Measurements from ENCODE around the gene EXPH5. TPM values are rescaled to one million over a fixed set of nuclear protein-coding genes. Genes with fewer than 3 reads are reported as not detected.
A peak's percentile ranks its signal among the peaks of the same experiment; 100 is the strongest.
"Not testable (repeated sequence)": the region's sequence is repeated elsewhere in the genome, so short reads cannot be mapped to it uniquely, and the experiment has no call there.

The EXPH5 gene
- total RNA-seq = 6.7 and 9.9 TPM in 2 replicates

- DNase-seq (ENCODE audit: low read depth) = peak; percentile 96
These were observed at the start of gene EXPH5 for GRCh38 chr11:108593214-108593922. Gene EXPH5, minus strand, starts transcription at chr11:108593768. Its CDS starts 232 bp downstream, at chr11:108593536.

GRCh38 chr11:108641752-108642151 lies 48.2 kb upstream of the EXPH5 start:
- DNase-seq (ENCODE audit: low read depth) = not testable (repeated sequence)

GRCh38 chr11:108639146-108639545 lies 45.6 kb upstream of the EXPH5 start:
- no peak for DNase-seq (ENCODE audit: low read depth)

- no peak for DNase-seq (ENCODE audit: low read depth)
These were observed 42.7 kb upstream of the EXPH5 start for GRCh38 chr11:108636222-108636621.

GRCh38 chr11:108635106-108635505 lies 41.5 kb upstream of the EXPH5 start:
- peak; percentile 56 for DNase-seq (ENCODE audit: low read depth)

- DNase-seq (ENCODE audit: low read depth) = no peak
These were observed 38.6 kb upstream of the EXPH5 start for GRCh38 chr11:108632041-108632704.

- no peak for DNase-seq (ENCODE audit: low read depth)
These were observed 35.7 kb upstream of the EXPH5 start for GRCh38 chr11:108629274-108629673.

GRCh38 chr11:108628812-108629211 lies 35.2 kb upstream of the EXPH5 start:
- DNase-seq (ENCODE audit: low read depth) = no peak

- no peak for DNase-seq (ENCODE audit: low read depth)
These were observed 34.8 kb upstream of the EXPH5 start for GRCh38 chr11:108628326-108628725.

- no peak for DNase-seq (ENCODE audit: low read depth)
These were observed 30.8 kb upstream of the EXPH5 start for GRCh38 chr11:108624196-108624925.

GRCh38 chr11:108622341-108622740 lies 28.8 kb upstream of the EXPH5 start:
- no peak for DNase-seq (ENCODE audit: low read depth)

GRCh38 chr11:108620958-108621772 lies 27.6 kb upstream of the EXPH5 start:
- no peak for DNase-seq (ENCODE audit: low read depth)

GRCh38 chr11:108618529-108618928 lies 25.0 kb upstream of the EXPH5 start:
- no peak for DNase-seq (ENCODE audit: low read depth)

- no peak for DNase-seq (ENCODE audit: low read depth)
These were observed 23.5 kb upstream of the EXPH5 start for GRCh38 chr11:108617055-108617454.

- peak; percentile 99 for DNase-seq (ENCODE audit: low read depth)
These were observed 23.0 kb upstream of the EXPH5 start for GRCh38 chr11:108616549-108616948.

GRCh38 chr11:108614086-108614485 lies 20.5 kb upstream of the EXPH5 start:
- no peak for DNase-seq (ENCODE audit: low read depth)

GRCh38 chr11:108609682-108610081 lies 16.1 kb upstream of the EXPH5 start:
- peak; percentile 75 for DNase-seq (ENCODE audit: low read depth)

GRCh38 chr11:108608548-108608947 lies 15.0 kb upstream of the EXPH5 start:
- no peak for DNase-seq (ENCODE audit: low read depth)

- peak; percentile 51 for DNase-seq (ENCODE audit: low read depth)
These were observed 13.1 kb upstream of the EXPH5 start for GRCh38 chr11:108606495-108607160.

GRCh38 chr11:108606070-108606469 lies 12.5 kb upstream of the EXPH5 start:
- DNase-seq (ENCODE audit: low read depth) = no peak

GRCh38 chr11:108602818-108603217 lies 9.2 kb upstream of the EXPH5 start:
- DNase-seq (ENCODE audit: low read depth) = peak; percentile 44
